Measurements from ENCODE around the gene MUC3A.

Gene MUC3A

DNA sequence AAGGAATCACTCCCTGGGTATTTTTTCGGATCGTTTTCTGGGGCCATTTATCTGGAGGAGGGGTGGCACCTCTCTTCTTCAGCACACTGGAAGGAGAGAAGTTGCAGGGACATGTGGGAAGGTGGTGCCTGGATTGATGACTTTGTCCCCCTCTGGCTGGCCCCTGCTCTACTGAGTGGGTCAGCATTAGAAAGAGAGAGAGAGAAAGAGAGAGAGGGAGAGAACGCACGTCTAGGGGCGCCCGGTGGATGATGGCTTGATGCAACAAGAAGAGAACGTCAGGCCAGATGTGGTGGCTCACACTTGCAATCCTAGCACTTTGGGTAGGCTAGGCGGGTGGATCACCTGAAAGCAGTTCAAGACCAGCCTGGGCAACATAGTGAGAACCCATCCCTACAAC is 14.5 kb downstream of the MUC3A start:
- H3K4me3 ChIP-seq: no peak overlapping the region
- DNase-seq (ENCODE audit: low spot score): no peak
- TF ChIP-seq, protein P1, sequence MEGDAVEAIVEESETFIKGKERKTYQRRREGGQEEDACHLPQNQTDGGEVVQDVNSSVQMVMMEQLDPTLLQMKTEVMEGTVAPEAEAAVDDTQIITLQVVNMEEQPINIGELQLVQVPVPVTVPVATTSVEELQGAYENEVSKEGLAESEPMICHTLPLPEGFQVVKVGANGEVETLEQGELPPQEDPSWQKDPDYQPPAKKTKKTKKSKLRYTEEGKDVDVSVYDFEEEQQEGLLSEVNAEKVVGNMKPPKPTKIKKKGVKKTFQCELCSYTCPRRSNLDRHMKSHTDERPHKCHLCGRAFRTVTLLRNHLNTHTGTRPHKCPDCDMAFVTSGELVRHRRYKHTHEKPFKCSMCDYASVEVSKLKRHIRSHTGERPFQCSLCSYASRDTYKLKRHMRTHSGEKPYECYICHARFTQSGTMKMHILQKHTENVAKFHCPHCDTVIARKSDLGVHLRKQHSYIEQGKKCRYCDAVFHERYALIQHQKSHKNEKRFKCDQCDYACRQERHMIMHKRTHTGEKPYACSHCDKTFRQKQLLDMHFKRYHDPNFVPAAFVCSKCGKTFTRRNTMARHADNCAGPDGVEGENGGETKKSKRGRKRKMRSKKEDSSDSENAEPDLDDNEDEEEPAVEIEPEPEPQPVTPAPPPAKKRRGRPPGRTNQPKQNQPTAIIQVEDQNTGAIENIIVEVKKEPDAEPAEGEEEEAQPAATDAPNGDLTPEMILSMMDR (IDR thresholded peaks at IDR 0.05): no peak
- no peak overlapping the region for H3K27ac ChIP-seq

DNA sequence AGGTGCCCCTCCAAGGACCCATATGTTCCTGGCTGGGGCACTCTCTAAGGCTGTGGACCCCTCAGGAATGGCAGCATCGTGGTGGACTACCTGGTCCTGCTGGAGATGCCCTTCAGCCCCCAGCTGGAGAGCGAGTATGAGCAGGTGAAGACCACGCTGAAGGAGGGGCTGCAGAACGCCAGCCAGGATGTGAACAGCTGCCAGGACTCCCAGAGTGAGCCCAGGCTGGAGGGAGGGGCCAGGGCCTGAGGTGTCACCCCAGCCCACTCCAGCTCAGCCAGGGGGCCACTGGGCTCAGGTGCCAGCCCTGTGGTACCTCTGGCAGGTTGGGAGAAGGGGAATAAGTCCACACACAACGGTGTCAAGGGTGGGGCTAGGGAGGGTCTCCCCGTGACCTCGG is 15.3 kb downstream of the MUC3A start:
- TF ChIP-seq, protein P1 (IDR thresholded peaks at IDR 0.05): no peak
- no peak for DNase-seq (ENCODE audit: low spot score)

DNA sequence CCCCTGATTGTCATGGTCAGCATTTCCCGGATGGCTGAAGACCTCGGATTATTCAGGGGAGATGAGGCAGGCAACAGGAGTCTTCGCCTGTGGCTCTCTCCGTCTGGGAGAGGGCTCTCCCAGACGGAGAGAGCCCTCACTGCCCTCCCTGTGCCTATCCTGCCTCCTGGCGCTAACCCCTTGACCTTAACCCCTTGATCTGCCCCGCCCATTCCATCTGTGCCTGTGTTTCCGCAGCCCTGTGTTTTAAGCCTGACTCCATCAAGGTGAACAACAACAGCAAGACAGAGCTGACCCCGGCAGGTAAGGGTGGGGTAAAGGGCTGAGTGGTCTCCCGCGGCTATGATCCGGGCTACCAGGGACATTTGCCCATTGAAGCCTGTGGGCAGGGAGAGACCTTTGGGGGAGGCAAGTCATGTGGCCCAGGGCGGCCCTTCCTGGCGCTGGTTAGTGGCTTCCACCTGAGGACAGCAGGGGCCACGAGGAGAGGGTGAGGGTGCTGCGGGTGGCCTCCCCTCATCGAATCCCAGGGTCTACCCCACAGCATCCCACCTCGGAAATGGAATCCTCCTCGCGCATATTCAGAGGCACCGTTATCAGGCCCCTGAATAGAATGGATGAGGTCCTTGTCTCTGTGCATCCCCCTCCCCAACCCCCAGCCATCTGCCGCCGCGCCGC is 15.8 kb downstream of the MUC3A start:
- DNase-seq (ENCODE audit: low spot score): no peak
- H3K27ac ChIP-seq: no peak overlapping the region
- H3K4me3 ChIP-seq: peak overlapping the region; percentile 65
- TF ChIP-seq, protein P1 (IDR thresholded peaks at IDR 0.05): no peak

More for the DNA sequence above, 15.3 kb downstream of the MUC3A start:
- H3K4me3 ChIP-seq: no peak overlapping the region
- H3K27ac ChIP-seq: no peak overlapping the region

DNA sequence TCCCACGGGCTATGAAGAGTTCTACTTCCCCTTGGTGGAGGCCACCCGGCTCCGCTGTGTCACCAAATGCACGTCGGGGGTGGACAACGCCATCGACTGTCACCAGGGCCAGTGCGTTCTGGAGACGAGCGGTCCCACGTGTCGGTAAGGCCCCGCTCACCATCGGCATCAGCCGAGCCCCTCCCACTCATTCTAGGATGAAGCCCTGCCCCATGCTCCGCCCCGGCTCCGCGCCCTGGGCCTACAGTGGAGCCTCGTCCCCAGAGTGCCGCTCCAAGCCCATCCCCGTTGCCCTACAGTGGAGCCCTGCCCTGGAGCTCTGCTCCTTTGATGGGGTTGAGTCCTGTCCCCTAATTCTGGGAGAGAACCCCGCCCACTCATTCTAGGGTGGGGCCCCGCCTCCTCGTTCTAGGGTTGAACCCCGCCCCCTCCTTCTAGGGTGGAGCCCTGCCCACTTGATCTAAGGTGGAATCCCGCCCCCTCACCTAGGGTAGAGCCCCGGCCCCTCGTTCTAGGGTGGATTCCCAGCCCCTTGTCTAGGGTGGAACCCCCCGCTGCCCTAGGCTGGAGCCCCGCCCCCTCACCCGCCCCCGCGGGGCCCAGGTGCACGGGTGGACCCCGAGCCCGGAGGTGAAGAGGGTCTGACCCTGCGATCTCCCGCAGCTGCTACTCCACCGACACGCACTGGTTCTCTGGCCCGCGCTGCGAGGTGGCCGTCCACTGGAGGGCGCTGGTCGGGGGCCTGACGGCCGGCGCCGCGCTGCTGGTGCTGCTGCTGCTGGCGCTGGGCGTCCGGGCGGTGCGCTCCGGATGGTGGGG is 16.6 kb downstream of the MUC3A start:
- TF ChIP-seq, protein P1 (IDR thresholded peaks at IDR 0.05): peak; percentile 52
- no peak for DNase-seq (ENCODE audit: low spot score)
- Histone ChIP-seq H3K27ac (no peak overlapping the region), H3K4me3 (peak overlapping the region; percentile 65)

DNA sequence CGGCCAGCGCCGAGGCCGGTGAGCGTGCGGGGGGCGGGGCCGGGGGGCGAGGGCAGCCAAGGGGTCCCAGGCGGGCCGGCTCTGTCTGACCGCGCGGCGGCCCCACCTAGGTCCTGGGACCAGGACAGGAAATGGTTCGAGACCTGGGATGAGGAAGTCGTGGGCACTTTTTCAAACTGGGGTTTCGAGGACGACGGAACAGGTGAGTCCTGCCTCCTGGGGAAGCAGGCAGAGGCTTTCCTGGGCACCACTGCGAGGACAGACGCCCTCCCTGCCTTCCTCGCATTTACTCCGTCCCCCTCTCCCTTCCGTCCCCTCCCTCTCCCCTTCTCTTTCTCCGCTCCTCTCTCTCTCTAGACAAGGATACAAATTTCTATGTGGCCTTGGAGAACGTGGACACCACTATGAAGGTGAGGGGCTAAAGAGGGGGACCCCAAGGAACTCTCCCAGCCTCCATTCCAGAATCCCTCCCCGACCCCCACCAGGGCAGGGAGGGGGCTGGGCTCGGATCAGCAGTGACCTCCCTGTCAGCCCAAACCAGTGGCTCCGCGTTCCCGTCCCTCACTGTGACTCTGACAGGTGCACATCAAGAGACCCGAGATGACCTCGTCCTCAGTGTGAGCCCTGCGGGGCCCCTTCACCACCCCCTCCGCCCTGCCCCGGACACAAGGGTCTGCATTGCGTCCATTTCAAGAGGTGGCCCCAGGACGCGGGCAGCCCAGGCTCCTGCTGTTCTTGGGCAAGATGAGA is 17.4 kb downstream of the MUC3A start:
- H3K27ac ChIP-seq: no peak overlapping the region
- H3K4me3 ChIP-seq: peak overlapping the region; percentile 65
- TF ChIP-seq, protein P1 (IDR thresholded peaks at IDR 0.05): no peak
- DNase-seq (ENCODE audit: low spot score): no peak

DNA sequence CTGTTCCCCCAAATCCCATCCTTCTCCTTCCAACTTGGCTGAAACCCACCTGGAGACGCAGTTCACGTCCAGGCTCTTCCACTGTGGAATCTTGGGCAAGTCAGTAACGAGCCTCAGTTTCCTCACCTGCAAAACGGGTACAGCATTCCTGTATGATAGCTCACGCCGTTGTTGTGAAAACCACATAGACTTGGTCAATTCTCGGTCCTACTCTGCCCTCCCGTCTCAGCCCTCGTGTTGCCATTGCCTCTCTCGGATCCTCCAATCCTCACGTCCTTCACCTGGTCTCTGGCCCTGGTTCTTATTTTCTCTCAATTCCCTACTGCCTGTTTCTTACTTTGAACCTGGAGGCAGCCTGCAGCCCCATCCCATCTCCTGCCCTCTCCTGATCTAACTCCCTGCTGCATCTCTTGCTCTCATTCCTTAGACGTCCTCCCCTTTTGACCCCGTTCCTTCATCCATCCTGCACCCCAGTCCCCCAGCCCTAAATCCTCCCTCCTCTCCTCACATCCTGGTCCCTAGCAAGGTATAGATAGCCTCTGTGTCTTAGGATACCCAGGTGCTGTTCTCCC is 18.0 kb downstream of the MUC3A start:
- no peak for DNase-seq (ENCODE audit: low spot score)
- Histone ChIP-seq H3K27ac (no peak overlapping the region), H3K4me3 (no peak overlapping the region)
- TF ChIP-seq, protein P1 (IDR thresholded peaks at IDR 0.05): no peak

All from coronary artery (tissue), 2 donors.